B cell (primary cell): Measurements from ENCODE around the gene BSDC1. TPM values are rescaled to one million over a fixed set of nuclear protein-coding genes. Genes with fewer than 3 reads are reported as not detected.
A peak's percentile ranks its signal among the peaks of the same experiment; 100 is the strongest.

Experiments
- ATAC-seq: fragments of 200-7000 bp; cut with Tn5 transposase; one replicate; pipeline ENCODE4 v1.10.0; 2021; ENCODE audit warnings: low read depth, mild to moderate bottlenecking, moderate number of reproducible peaks, moderate library complexity
- CTCF ChIA-PET: fragments of 350-600 bp; sonication (Branson Sonifier 250); formaldehyde crosslinking; loops from one replicate; lab custom pipeline; 2021; ENCODE audit warnings: antibody characterized with exemption, inconsistent platforms; lab: Charles Lee
- POLR2A ChIA-PET: fragments of 350-600 bp; sonication (Branson Sonifier 250); formaldehyde crosslinking; loops from one replicate; lab custom pipeline; 2021; ENCODE audit warnings: antibody characterized with exemption; lab: Charles Lee
- DNase-seq: peaks from one replicate; pipeline ENCODE4 v3.0.0; 2013
- H2AFZ ChIP-seq: 2 replicates; pipeline ENCODE4 v1.6.1; 2012; ENCODE audit warnings: mild to moderate bottlenecking, low read depth, low read length; ENCODE audit not compliant: insufficient read depth, poor library complexity, severe bottlenecking
- H3K27ac ChIP-seq, 2 donors: 1 replicate in 1 of 2; 2 replicates in 1 of 2; pipeline ENCODE4 v1.5.1; 2012 to 2013; ENCODE audit warnings: low read length in 2 of 2, mild to moderate bottlenecking in 2 of 2, moderate library complexity in 1 of 2
- H3K27me3 ChIP-seq, 4 experiments: fragments of 200-600 bp in 1 of 4; sonication (generic) in 1 of 4; replicated peaks in 1 of 4; 1 replicate in 2 of 4; 2 replicates in 2 of 4; pipeline versions ENCODE4 v1.6.1 to v1.7.0; 2013 to 2016; ENCODE audit warnings: low read length in 3 of 4, mild to moderate bottlenecking in 2 of 4, mixed read lengths in 1 of 4, moderate library complexity in 1 of 4; ENCODE audit not compliant: insufficient read depth in 4 of 4, control insufficient read depth in 3 of 4; ENCODE audit errors: control extremely low read depth in 1 of 4
- H3K36me3 ChIP-seq, 2 experiments: replicated peaks in 1 of 2; 1 replicate in 1 of 2; 2 replicates in 1 of 2; pipeline versions ENCODE4 v1.6.1 to v1.7.1; 2013; ENCODE audit warnings: low read length in 1 of 2; ENCODE audit not compliant: insufficient read depth in 2 of 2, control insufficient read depth in 1 of 2; ENCODE audit errors: control extremely low read depth in 1 of 2, extremely low read depth in 1 of 2
- H3K4me1 ChIP-seq, 2 donors: fragments of 200-600 bp in 1 of 2; sonication (generic) in 1 of 2; 1 replicate in 1 of 2; 2 replicates in 1 of 2; pipeline versions ENCODE4 v1.5.1 to v1.6.1; 2013 to 2017; ENCODE audit warnings: low read length in 2 of 2; ENCODE audit not compliant: control insufficient read depth in 2 of 2, insufficient read depth in 2 of 2
- H3K4me2 ChIP-seq: replicated peaks from 2 replicates; pipeline ENCODE3; 2012; ENCODE audit warnings: mild to moderate bottlenecking, low read depth, low read length; ENCODE audit not compliant: poor library complexity, severe bottlenecking
- H3K4me3 ChIP-seq, 5 experiments: fragments of 200-600 bp in 1 of 5; sonication (generic) in 1 of 5; 1 replicate in 3 of 5; 2 replicates in 2 of 5; pipeline versions ENCODE4 v1.5.1 to v1.7.0; 2011 to 2016; ENCODE audit warnings: low read length in 4 of 5, mild to moderate bottlenecking in 4 of 5, low read depth in 2 of 5, control low read depth in 1 of 5, moderate library complexity in 1 of 5; ENCODE audit not compliant: insufficient read depth in 1 of 5; ENCODE audit errors: control extremely low read depth in 1 of 5, extremely low read depth in 1 of 5
- H3K79me2 ChIP-seq: fragments of 200-600 bp; sonication (generic); one replicate; pipeline ENCODE4 v1.6.0; 2016; ENCODE audit warnings: low read length; ENCODE audit not compliant: control insufficient read depth, insufficient read depth
- H3K9ac ChIP-seq: fragments of 200-600 bp; sonication (generic); 2 replicates; pipeline ENCODE4 v1.6.1; 2017; ENCODE audit warnings: mild to moderate bottlenecking, low read length, moderate library complexity
- H3K9me3 ChIP-seq, 3 donors: one replicate each; pipeline versions ENCODE4 v1.6.1 to v1.7.1; 2013; ENCODE audit warnings: low read length in 2 of 3; ENCODE audit not compliant: control insufficient read depth in 2 of 3, insufficient read depth in 1 of 3; ENCODE audit errors: control extremely low read depth in 1 of 3
- H4K20me1 ChIP-seq: 2 replicates; pipeline ENCODE4 v1.6.0; 2012; ENCODE audit warnings: mild to moderate bottlenecking, low read length; ENCODE audit not compliant: insufficient read depth, control insufficient read depth, poor library complexity, severe bottlenecking
- H3K27ac Mint-ChIP-seq: one replicate; pipeline ENCODE4 v1.8.0; 2021; ENCODE audit warnings: mixed read lengths
- H3K27me3 Mint-ChIP-seq: one replicate; pipeline ENCODE4 v1.8.0; 2021; ENCODE audit warnings: mixed read lengths
- H3K4me1 Mint-ChIP-seq: one replicate; pipeline ENCODE4 v1.8.0; 2021; ENCODE audit warnings: mixed read lengths
- H3K4me3 Mint-ChIP-seq: one replicate; pipeline ENCODE4 v1.8.0; 2021; ENCODE audit warnings: mixed read lengths
- H3K9me3 Mint-ChIP-seq: one replicate; pipeline ENCODE4 v1.8.0; 2022; ENCODE audit warnings: mixed read lengths; ENCODE audit not compliant: insufficient read depth
- EZH2 ChIP-seq: IDR thresholded peaks from 2 replicates; pipeline ENCODE4 v1.6.1; 2012; ENCODE audit warnings: borderline replicate concordance, low read depth, mild to moderate bottlenecking, moderate library complexity, low read length; ENCODE audit not compliant: insufficient read depth, poor library complexity, severe bottlenecking
- WGBS: methylation state at CpG from one replicate; pipeline ENCODE4 v1.1.5; 2013; ENCODE audit warnings: missing lambda C conversion rate; ENCODE audit not compliant: insufficient coverage; 5-methylcytosine and 5-hydroxymethylcytosine counted together
- intact Hi-C: fragments of 100-400 bp; cut with micrococcal nuclease; formaldehyde crosslinking; loops from one replicate; pipeline ENCODE4 v1.10.0; 2022
- polyA plus RNA-seq: library from polyadenylated mRNA; depleted of rRNA; stranded (reverse); fragments of >200 nt; gene quantifications from 2 replicates; pipeline ENCODE4 v1.2.3, GENCODE V29; 2012
- total RNA-seq, 2 donors: library from RNA; stranded (reverse); fragments of 120-200 nt in 1 of 2; gene quantifications; 1 replicate in 1 of 2; 2 replicates in 1 of 2; pipeline versions ENCODE4 v1.2.3 to v1.2.4, GENCODE V29; 2013 to 2022
- TF ChIP-seq, protein P1 (sequence below): fragments of 200-600 bp; IDR thresholded peaks from one replicate; pipeline ENCODE4 v1.8.0; 2022; ENCODE audit warnings: antibody characterized with exemption, mild to moderate bottlenecking

BSDC1 gene
- total and polyA plus RNA-seq, 2 donors (not counting 1 experiment from before 2014, with no cell fraction given), result 54.5 to 117 TPM

DNA sequence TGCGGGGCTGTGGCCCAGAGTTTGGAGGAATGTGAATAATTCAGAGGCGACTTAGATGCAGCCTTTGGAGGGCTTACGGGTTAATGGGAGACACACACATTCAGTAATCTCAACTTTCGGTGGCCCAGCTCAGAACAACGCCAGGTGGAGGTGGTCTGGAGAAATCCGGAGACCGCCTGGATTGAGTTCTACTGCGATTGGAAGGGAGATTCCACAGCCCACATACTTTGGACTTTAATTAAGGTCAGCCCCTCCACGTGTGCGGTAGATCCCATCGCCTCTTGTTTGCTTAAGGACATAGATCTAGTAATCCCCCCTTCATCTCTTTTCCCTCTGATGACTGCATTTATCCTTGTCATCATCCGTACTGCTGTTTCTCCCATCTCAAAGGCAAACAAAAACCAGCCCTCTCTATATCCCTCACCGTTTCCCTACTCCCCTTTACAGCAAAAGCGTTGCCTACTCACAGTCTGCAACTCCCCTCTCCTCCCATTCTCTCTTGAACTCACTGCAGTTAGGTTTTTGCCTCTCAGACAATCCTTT lies 720 bp upstream of the BSDC1 start:
- WGBS, result 7% methylated on average over 11 of the region's 14 CpGs

More for the DNA sequence above, 720 bp upstream of the BSDC1 start:
- Histone ChIP-seq H3K36me3 (peaks cover 7 to 22% of the 10 kb centered on the region in 2 experiments), H2AFZ (peak overlapping the region; percentile 75), H3K9ac (peak overlapping the region; percentile 97), H4K20me1 (peaks cover 11% of the 10 kb centered on the region), H3K27ac (peak overlapping the region; percentile 91), H3K4me3 (peak overlapping the region; percentile 66 to 94 (median 84)), H3K4me1 (peaks cover 14 to 27% of the 10 kb centered on the region in 2 donors), H3K79me2 (peaks cover 42% of the 10 kb centered on the region), H3K9me3 (no peaks in the 10 kb centered on the region), H3K4me2 (peak overlapping the region; percentile 76), H3K27me3 (no peaks in the 10 kb centered on the region)
- intact Hi-C loops, result loop anchor here (1.0 to 2.0 kb wide), 10 partner anchors 44 to 1098 kb away; partner anchors contain the start of genes CCDC28B, EIF3I, KHDRBS1 and MARCKSL1
- Mint-ChIP-seq H3K27ac (peak overlapping the region; percentile 99), H3K4me1 (peaks cover 31% of the 10 kb centered on the region), H3K9me3 (no peaks in the 10 kb centered on the region), H3K27me3 (peaks cover 3% of the 10 kb centered on the region), H3K4me3 (peak overlapping the region; percentile 99)
- TF ChIP-seq EZH2, result no peak
- TF ChIP-seq, protein P1, sequence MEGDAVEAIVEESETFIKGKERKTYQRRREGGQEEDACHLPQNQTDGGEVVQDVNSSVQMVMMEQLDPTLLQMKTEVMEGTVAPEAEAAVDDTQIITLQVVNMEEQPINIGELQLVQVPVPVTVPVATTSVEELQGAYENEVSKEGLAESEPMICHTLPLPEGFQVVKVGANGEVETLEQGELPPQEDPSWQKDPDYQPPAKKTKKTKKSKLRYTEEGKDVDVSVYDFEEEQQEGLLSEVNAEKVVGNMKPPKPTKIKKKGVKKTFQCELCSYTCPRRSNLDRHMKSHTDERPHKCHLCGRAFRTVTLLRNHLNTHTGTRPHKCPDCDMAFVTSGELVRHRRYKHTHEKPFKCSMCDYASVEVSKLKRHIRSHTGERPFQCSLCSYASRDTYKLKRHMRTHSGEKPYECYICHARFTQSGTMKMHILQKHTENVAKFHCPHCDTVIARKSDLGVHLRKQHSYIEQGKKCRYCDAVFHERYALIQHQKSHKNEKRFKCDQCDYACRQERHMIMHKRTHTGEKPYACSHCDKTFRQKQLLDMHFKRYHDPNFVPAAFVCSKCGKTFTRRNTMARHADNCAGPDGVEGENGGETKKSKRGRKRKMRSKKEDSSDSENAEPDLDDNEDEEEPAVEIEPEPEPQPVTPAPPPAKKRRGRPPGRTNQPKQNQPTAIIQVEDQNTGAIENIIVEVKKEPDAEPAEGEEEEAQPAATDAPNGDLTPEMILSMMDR, result no peak
- ATAC-seq, result no peak
- ChIA-PET CTCF (interaction anchor here (0.6 to 2.4 kb wide), 16 partner anchors 8 to 477 kb away, joined by 3 to 9 read pairs (median 4); partner anchors contain the start of genes MARCKSL1 and TMEM39B), POLR2A (interaction anchor here (0.6 to 1.4 kb wide), 6 partner anchors 59 to 322 kb away, joined by 3 to 12 read pairs (median 4); partner anchors contain the start of genes MARCKSL1 and TMEM39B)
- no peak for DNase-seq
